Measurements from ENCODE around the gene KCNAB1.

KCNAB1 gene

GRCh38 chr3:156407617-156408225, 287.3 kb downstream of the KCNAB1 start:
- no peak for DNase-seq (ENCODE audit: low read depth)

- no peak for DNase-seq (ENCODE audit: low read depth)
Measured at GRCh38 chr3:156409694-156410093, 289.3 kb downstream of the KCNAB1 start.

GRCh38 chr3:156412600-156412999, 292.2 kb downstream of the KCNAB1 start:
- no peak for DNase-seq (ENCODE audit: low read depth)

GRCh38 chr3:156413293-156413892, 293.0 kb downstream of the KCNAB1 start:
- DNase-seq (ENCODE audit: low read depth) = no peak

- DNase-seq (ENCODE audit: low read depth) = no peak
Measured at GRCh38 chr3:156416846-156417558, 296.6 kb downstream of the KCNAB1 start.

GRCh38 chr3:156417559-156418132, 297.3 kb downstream of the KCNAB1 start:
- no peak for DNase-seq (ENCODE audit: low read depth)

- DNase-seq (ENCODE audit: low read depth) = no peak
Measured at GRCh38 chr3:156418428-156418827, 298.1 kb downstream of the KCNAB1 start.

- no peak for DNase-seq (ENCODE audit: low read depth)
Measured at GRCh38 chr3:156421534-156421933, 301.2 kb downstream of the KCNAB1 start.

GRCh38 chr3:156424758-156425157, 304.4 kb downstream of the KCNAB1 start:
- no peak for DNase-seq (ENCODE audit: low read depth)

- DNase-seq (ENCODE audit: low read depth) = no peak
Measured at GRCh38 chr3:156425651-156426050, 305.3 kb downstream of the KCNAB1 start.

- DNase-seq (ENCODE audit: low read depth) = no peak
Measured at GRCh38 chr3:156429125-156429524, 308.7 kb downstream of the KCNAB1 start.

GRCh38 chr3:156431334-156432124, 311.2 kb downstream of the KCNAB1 start:
- DNase-seq (ENCODE audit: low read depth) = no peak

GRCh38 chr3:156432563-156432962, 312.2 kb downstream of the KCNAB1 start:
- no peak for DNase-seq (ENCODE audit: low read depth)

GRCh38 chr3:156433138-156433537, 312.8 kb downstream of the KCNAB1 start:
- DNase-seq (ENCODE audit: low read depth) = no peak

- DNase-seq (ENCODE audit: low read depth) = no peak
Measured at GRCh38 chr3:156433910-156434309, 313.5 kb downstream of the KCNAB1 start.

- no peak for DNase-seq (ENCODE audit: low read depth)
Measured at GRCh38 chr3:156434921-156435320, 314.5 kb downstream of the KCNAB1 start.

GRCh38 chr3:156443079-156443478, 322.7 kb downstream of the KCNAB1 start:
- DNase-seq (ENCODE audit: low read depth) = no peak

- no peak for DNase-seq (ENCODE audit: low read depth)
Measured at GRCh38 chr3:156445117-156446090, 325.0 kb downstream of the KCNAB1 start.

GRCh38 chr3:156448300-156448699, 327.9 kb downstream of the KCNAB1 start:
- no peak for DNase-seq (ENCODE audit: low read depth)

- DNase-seq (ENCODE audit: low read depth) = no peak
Measured at GRCh38 chr3:156449710-156450574, 329.6 kb downstream of the KCNAB1 start.
